ENCODE results near the gene ING5.

ING5 gene

DNA sequence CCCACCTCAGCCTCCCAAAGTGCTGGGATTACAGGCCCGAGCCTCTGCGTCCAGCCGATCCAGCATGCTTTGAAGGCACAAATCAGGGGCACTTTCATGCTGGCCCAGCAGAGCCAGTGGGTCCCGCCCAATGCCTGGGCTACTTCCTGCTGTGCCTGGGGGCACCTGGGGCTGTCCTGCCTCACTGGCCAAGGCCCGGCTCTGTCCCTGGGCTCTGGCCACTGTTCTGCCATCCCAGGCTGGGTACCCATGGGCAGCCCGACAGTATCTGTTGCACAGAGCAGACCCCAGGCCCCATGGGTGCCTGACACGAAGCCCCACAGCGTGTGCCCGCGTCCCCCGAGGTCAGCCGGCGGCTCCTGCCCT, 68.0 kb downstream of the ING5 start:
- in situ Hi-C loops (cut with HindIII; ENCODE audit: low pct_ligation_motif_present, low sequenced_read_pairs): no loop called here
- Histone ChIP-seq H3K4me3 (ENCODE audit: low read depth, low read length) (no peak overlapping the region), H3K36me3 (replicated peaks) (no peaks in the 10 kb centered on the region), H3K27ac (no peak overlapping the region), H3K27me3 (replicated peaks) (no peaks in the 10 kb centered on the region)
- TF ChIP-seq, protein P1, sequence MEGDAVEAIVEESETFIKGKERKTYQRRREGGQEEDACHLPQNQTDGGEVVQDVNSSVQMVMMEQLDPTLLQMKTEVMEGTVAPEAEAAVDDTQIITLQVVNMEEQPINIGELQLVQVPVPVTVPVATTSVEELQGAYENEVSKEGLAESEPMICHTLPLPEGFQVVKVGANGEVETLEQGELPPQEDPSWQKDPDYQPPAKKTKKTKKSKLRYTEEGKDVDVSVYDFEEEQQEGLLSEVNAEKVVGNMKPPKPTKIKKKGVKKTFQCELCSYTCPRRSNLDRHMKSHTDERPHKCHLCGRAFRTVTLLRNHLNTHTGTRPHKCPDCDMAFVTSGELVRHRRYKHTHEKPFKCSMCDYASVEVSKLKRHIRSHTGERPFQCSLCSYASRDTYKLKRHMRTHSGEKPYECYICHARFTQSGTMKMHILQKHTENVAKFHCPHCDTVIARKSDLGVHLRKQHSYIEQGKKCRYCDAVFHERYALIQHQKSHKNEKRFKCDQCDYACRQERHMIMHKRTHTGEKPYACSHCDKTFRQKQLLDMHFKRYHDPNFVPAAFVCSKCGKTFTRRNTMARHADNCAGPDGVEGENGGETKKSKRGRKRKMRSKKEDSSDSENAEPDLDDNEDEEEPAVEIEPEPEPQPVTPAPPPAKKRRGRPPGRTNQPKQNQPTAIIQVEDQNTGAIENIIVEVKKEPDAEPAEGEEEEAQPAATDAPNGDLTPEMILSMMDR (IDR thresholded peaks at IDR 0.05; ENCODE audit: low read depth, low read length, missing control alignments): no peak
- no peak for DNase-seq

DNA sequence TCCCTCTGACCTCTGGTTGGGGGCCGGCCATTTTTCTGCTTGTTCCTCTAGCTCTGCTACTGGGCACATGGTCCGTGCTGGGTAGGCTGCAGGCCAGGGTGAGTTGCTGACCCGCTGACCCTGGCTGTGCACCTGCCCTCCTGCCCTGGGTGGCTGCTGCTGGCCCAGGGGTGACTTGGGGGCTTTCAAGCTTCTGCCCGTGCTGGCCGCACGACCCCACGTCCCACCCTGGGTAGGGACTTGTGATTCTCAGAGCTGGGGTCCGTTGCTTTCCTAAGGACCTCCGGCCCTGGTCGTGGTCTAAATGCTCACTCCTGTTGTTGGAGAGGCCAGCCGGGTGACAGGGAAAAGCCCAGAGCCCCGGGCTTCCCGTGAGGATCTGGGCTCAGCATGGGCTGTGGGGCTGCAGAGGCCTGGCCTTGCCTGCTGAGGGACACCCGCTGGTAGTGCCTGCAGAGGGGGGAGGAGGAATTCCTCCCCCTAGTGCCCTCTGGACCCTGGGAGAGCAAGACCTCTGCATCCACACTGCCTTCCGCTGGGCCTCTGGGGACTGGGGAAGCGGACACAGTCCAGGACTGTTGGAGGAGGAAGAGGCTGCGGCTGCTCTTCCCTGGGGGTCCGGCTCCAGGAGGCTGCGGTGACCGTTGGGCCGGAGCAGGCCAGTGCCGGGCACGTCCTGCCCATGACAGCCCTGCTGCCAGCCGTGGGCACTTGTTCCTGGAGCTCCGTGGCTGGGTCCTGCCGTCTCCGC, 68.5 kb downstream of the ING5 start:
- no peak overlapping the region for H3K4me3 ChIP-seq (ENCODE audit: low read depth, low read length)
- H3K36me3 ChIP-seq (replicated peaks): no peaks in the 10 kb centered on the region
- no peak for DNase-seq
- in situ Hi-C loops (cut with HindIII; ENCODE audit: low pct_ligation_motif_present, low sequenced_read_pairs): no loop called here
- no peaks in the 10 kb centered on the region for H3K27me3 ChIP-seq (replicated peaks)
- no peak overlapping the region for H3K27ac ChIP-seq
- TF ChIP-seq, protein P1 (IDR thresholded peaks at IDR 0.05; ENCODE audit: low read depth, low read length, missing control alignments): no peak

DNA sequence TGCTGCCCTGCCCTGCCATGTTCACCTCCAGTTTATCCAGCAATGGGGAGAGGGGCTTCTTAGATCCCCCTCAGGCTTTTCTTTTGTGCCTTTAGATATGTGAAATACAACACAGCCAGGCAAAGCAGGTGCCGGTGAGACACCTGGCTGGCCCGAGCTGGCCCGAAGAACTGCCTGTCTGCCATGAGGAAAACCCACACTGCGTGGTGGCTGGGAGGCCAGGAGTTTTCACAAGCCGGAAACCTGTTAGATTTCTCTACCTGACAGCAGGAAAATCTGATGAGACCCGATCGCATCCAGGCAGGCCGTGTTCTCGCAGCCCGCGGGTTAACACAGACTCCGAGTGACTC, 69.1 kb downstream of the ING5 start:
- Histone ChIP-seq H3K4me3 (ENCODE audit: low read depth, low read length) (no peak overlapping the region), H3K27me3 (replicated peaks) (no peaks in the 10 kb centered on the region), H3K36me3 (replicated peaks) (no peaks in the 10 kb centered on the region), H3K27ac (no peak overlapping the region)
- TF ChIP-seq, protein P1 (IDR thresholded peaks at IDR 0.05; ENCODE audit: low read depth, low read length, missing control alignments): no peak
- no peak for DNase-seq
- in situ Hi-C loops (cut with HindIII; ENCODE audit: low pct_ligation_motif_present, low sequenced_read_pairs): no loop called here

DNA sequence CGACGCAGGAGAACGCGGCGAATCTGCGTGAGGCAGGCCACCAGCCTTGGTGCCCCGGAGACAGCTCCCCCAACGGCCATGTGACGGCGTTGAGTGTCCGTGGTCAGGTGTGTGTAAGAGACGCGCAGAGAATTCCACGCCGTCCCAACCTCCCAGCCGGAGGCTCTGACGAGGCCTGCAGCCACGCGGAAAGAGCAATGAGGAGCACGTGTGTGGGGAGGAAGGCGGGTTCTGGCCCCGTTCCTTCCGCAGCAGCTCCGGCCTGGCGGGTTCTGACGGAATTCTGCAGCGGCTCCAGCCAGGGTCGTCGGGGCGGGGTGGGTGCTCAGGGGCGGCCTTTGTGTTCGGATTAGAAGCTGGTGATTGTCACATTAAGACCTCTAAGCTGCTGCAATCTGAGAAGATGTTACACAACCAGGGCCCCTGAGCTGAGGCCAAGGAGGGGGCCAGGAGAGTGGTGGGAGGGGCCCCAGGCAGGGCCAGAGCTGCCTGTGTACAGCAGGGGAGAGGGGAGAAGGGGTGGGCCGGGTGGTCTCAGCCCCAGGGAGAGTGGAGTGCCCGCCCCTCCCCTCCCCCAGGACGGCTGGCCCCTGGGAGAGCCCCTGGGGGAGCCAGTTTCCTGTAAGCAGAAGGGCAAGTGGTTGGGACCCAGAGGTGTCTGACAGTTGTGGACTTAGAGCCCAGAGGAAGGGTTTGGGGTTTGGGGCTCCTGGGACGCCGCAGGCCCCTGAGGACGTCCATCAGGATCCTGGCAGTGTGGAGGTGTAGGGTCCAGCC, 69.6 kb downstream of the ING5 start:
- Histone ChIP-seq H3K27ac (no peak overlapping the region), H3K36me3 (replicated peaks) (no peaks in the 10 kb centered on the region), H3K27me3 (replicated peaks) (no peaks in the 10 kb centered on the region), H3K4me3 (ENCODE audit: low read depth, low read length) (no peak overlapping the region)
- no peak for DNase-seq
- in situ Hi-C loops (cut with HindIII; ENCODE audit: low pct_ligation_motif_present, low sequenced_read_pairs): no loop called here
- TF ChIP-seq, protein P1 (IDR thresholded peaks at IDR 0.05; ENCODE audit: low read depth, low read length, missing control alignments): no peak

DNA sequence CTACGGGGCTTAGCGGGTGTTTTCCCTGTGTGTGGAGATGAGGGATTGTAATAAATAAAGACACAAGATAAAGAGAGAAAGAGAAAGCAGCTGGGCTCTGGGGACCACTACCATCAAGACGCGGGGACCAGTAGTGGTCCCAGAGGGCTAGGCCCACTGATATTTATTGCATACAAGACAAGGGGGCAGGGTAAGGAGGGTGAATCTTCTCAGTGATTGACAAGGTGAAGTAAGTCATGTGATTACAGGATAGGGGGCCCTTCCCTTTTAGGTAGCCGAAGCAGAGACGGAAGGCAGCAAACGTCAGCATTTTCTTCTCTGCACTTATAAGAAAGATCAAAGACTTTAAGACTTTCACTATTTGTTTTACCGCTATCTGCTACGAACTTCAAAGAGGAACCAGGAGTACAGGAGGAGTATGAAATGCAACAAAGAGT, 70.2 kb downstream of the ING5 start:
- in situ Hi-C loops (cut with HindIII; ENCODE audit: low pct_ligation_motif_present, low sequenced_read_pairs): no loop called here
- H3K27me3 ChIP-seq (replicated peaks): no peaks in the 10 kb centered on the region

More for the DNA sequence above, 70.2 kb downstream of the ING5 start:
- Histone ChIP-seq H3K4me3 (ENCODE audit: low read depth, low read length) (no peak overlapping the region), H3K36me3 (replicated peaks) (no peaks in the 10 kb centered on the region), H3K27ac (no peak overlapping the region)
- no peak for DNase-seq
- TF ChIP-seq, protein P1 (IDR thresholded peaks at IDR 0.05; ENCODE audit: low read depth, low read length, missing control alignments): no peak
